NCI-H345 treated with DMSO at 0.1 percent for 48 hours (cell line): Measurements from ENCODE around the gene FTCD.
"Not testable (repeated sequence)": the region's sequence is repeated elsewhere in the genome, so short reads cannot be mapped to it uniquely, and the experiment has no call there.

ENCODE experiments used
- DNase-seq: peaks from one replicate; lab custom pipeline; 2025; ENCODE audit not compliant: unreplicated experiment; lab: John Stamatoyannopoulos, UW

The FTCD gene

DNA sequence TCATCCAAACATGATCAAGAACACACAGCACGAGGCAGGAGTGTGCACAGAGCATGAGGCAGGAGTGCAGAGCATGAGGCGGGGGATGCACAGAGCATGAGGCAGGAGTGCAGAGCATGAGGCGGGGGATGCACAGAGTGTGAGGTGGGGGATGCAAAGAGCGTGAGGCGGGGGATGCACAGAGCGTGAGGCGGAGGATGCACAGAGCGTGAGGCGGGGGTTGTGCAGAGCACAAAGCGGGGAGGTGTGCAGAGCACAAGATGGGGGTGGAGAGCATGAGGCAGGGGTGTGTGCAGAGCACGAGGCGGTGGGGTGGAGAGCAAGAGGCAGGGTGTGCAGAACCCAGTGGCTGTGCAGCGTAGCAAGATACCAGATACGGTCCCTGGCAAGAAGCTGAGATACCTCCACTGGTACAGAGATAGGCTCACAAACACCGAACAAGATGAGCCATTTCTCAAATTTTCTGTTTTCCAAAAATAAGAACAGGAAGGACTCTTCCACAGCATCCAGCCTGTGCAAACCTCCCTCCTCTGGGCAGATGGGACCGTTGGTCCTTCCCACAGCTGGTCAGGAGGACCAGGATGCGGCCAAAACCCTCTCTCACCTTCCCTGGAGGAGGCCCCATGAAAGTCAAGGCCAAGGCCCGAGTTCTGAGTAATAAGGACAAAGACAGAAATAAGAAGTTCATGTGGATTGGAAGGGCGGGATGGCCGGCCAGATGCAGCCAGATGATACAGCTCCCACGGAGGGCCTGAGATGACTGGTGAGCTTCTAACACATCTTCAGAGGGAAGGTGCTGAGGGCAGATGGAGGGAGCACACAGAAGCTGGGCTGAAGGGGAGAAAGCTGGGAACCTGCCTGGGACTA lies 16.9 kb upstream of the FTCD start:
- no peak for DNase-seq

DNA sequence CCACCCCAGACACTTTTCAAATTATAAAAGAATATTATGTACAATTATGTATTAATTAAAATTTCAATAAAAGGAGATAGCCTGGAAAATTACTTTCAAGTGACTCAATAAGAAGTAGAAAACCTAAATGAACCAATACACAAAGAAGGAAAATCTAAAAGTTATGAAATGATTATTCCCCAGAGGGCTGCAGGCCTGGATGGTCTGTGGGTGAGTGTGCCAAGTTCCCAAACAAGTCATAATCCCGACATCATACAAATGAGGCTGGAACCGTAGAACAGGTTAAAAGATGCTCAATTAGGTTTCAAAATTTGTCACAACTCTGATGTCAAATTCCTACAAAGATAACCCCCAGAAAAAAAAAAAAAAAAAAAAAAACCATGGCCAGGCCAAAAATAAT lies 16.2 kb upstream of the FTCD start:
- DNase-seq: no peak

DNA sequence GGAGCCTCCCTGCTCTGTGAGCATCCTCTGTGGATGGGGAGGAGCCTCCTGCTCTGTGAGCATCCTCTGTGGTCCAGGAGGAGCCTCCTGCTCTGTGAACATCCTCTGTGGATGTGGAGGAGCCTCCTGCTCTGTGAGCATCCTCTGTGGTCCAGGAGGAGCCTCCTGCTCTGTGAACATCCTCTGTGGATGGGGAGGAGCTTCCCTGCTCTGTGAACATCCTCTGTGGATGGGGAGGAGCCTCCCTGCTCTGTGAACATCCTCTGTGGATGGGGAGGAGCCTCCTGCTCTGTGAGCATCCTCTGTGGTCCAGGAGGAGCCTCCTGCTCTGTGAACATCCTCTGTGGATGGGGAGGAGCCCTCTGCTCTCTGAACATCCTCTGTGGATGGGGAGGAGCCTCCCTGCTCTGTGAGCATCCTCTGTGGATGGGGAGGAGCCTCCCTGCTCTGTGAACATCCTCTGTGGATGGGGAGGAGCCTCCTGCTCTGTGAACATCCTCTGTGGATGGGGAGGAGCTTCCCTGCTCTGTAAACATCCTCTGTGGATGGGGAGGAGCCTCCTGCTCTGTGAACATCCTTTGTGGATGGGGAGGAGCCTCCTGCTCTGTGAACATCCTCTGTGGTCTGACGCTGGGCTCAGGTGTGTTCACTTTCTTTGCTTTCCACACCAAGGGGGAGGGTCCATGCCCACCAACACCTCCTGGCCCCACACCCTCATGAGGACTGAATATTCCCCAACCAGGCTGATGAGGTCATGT lies 15.2 kb upstream of the FTCD start:
- not testable (repeated sequence) for DNase-seq

DNA sequence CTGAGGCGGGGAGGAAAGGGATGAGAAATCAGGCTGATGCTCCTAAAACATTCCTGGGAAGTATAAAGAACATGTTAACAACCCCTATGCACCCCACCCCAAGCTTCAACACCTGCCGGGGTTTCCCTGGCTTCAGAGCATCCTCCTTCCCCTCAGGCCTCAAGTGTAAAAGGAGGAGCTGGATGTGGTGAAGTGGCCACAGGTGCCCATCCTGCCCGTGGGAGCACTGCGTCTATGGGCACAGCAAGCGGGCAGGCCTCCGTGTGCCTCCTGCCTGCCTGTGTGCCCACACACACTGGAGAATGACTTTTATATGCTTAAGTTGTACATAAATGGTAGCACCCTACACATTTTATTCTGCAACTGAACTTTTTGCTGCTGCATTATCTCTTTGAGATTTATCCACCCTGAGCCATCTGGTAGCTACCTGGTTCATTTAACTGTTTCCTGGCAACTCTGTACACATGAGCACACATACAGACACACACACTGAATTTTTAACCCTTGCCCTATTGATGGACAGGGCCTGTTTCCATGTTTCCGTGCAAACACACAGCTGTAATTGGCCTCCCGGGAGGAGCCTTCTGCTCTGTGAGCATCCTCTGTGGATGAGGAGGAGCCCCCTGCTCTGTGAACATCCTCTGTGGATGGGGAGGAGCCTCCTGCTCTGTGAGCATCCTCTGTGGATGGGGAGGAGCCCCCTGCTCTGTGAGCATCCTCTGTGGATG lies 13.4 kb upstream of the FTCD start:
- no peak for DNase-seq

DNA sequence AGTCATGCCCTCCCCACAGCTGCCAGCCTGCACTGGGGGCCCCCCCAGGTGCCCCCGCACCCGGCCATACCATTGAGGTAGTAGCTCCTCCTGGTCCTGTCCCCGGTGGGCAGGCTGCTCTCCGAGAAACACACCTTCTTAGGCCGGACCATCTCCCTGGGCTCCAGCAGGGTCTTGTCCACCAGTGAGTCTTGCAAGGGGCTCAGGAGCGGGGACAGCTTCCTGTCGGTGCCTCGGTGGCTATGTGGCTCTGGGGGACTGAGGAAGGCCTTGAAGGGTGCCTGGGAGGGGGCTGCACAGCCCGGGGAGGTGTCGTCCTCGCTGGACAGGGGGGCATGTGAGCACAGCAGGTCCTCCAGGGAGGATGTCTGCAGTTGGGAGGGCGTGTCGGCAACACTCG lies 12.9 kb upstream of the FTCD start:
- no peak for DNase-seq

DNA sequence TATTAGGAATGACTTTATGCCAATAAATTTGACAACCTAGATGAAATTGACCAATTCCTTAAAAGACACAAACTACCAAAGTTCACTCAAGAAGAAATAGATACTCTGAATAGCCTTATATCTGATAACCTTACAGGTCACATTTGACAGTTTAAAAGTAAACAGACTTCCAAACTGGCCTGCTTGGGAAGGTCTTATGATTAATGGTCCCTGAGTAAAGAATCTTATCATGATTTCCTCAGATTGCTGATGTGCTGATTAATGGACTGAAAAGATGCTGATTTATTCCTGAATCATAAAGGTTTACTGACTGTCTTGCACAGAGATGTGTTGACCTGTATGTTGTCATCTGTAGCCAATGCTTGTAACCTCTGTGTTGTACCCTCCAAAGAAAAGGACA lies 9.7 kb upstream of the FTCD start:
- DNase-seq: no peak

DNA sequence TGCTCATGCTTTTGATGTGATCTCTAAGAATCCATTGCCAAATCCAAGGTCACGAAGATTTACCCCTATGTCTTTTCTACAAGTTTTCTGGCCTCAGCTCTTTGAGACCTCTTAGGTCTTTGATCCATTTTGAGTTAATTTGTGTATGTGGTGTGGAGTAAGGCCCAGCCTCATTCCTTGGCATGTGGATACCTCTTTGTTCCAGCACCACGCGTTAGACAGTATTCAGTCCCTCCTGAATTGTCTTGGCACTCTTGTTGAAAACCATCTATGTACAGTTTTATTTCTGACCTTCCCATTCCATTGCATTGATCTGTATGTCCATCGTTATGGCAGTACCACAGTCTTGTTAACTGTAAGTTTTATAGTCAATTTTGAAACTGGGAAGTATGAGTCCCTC lies 8.0 kb upstream of the FTCD start:
- DNase-seq: no peak

DNA sequence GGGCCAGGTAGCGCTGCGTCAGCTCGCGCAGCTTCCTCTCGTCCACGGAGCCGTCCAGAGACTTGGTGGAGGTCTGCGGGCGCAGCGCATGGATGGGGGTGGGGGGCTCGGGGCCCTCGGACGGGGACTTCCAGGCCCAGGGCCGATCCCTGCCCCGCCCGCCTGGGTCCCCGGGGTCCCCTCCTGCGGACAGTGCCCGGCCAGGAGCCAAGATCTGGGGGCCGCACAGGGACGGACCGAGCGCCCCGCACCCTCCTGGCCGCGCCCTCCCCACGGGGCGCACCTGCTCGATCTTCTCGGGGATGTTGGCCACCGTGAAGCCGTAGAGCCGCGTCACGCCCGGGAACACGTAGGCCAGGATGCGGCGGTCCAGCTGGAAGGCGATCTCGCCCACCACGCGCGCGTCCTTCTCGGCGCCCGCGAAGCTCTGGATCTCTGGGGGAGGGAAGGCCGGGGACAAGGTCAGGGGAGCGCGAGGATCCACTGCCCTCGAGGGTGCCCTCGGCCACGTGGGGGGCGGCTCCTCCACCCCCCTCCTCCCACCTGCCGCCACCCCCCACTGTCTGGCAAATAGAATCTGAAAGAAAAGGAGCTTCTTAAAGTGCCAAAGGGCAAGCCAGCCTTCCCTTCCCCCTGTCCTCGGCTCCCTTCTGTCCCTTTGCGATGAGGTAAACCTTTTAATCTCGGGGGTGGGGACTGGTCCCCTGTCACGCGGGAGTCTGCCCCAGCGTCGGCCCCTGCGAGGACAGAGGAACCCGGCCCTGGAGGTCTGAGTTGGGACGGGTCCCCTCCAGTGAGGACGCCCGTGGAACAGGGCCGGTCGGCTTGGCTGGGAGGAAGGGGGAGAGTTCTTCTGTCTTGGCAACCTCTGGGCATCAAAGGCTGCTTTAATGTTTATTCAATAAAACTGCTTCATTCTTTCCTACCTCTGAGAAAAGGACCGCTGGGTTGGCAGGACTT lies 6.5 kb upstream of the FTCD start:
- DNase-seq: no peak

DNA sequence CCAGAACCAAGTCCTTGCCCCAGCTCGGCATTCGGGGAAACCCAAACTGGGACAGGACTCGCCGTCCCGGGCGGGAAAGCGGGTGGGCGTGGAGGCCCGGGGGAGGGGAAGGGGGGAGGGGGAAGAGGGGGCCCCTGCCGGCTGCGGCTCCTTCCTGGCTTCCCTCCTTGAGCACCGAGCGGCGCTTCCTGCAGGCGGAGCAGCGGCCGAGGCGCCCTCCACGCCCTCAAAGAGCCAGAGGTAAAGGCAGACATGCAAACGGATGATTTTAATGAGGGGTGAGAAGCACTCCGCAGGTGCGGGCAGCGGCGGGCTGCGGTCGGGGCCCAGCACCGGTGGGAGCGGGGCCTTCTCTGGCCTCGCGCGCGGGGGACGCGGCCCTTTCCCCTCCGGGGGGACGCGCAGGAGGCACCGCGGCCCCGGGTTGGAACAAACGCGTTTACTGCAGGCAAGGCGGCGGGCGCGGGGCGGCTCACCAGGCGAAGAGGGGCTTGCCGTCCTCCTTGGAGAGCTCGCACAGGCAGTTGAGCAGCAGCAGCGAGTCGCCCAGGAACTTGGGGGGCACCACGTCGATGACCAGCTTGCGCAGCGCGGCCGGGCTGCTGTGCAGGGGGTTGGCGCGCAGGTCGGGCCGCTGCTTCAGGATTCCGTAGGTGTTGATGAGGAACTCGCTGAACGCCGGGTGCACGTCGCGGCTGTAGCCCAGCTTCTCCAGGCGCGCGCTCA lies 5.7 kb upstream of the FTCD start:
- no peak for DNase-seq

DNA sequence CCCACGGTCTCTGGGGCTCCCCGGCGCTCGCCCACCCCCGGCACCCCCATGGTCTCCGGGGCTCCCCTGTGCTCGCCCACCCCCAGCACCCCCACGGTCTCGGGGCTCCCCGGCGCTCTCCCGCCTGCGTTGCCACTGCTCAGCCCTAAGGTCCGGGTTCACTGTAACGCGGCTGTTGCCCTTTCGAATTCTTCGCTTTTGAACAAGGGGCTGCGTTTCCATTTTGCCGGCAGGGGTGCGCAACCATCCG lies 5.2 kb upstream of the FTCD start:
- DNase-seq: no peak

DNA sequence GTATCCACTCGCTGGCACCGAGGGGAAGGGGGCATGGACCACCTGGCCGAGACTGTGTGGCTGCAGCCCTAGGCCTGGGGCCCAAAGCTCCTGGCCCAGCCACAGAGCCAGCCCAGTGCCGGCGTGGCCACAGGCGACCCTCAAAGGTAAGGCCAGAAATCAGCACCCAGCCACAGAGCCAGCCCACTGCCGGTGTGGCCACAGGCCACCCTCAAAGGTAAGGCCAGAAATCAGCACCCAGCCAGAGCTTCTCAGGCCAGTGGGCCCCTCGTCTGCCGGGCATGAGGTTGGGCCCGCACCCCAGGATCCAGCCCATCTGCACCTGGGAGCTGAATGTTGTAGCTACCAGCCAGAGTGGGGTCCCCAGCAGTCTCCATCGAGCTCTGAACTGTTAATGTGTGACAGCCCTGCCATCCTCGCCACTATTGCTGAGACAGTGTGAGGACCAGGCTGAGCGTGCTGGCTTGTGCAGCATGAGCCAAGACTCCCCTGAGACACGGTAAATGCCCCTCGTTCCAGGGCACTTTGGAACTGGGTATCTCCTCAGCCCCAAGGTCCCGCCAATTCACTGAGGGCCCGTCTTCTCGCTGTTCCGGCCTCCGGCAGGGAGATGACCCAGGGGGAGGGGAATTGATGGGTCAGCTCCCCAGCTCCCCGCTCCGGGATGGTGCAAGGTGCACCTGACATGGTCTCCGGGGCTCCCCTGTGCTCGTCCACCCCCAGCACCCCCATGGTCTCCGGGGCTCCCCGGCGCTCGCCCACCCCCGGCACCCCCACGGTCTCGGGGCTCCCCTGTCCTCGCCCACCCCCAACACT lies 4.7 kb upstream of the FTCD start:
- no peak for DNase-seq

DNA sequence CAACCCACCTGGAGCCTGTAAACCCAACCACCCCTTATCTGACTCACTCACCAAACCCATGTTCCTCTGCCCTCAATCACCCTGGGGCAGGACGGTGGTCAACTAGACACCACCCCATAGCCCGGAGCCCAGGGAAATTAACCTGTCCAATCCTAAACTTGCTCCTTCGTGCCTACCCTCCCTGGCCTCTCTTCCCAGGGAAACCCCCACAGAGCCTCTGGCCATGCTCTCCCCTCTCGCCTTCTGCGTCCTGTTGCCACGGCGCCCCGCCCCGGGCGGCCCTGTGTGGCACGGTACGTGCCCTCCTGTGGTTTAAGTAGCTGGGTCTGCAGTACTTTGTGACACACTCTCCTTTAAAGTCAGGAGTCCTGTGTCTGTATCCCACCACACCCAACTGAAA lies 4.0 kb upstream of the FTCD start:
- DNase-seq: no peak

DNA sequence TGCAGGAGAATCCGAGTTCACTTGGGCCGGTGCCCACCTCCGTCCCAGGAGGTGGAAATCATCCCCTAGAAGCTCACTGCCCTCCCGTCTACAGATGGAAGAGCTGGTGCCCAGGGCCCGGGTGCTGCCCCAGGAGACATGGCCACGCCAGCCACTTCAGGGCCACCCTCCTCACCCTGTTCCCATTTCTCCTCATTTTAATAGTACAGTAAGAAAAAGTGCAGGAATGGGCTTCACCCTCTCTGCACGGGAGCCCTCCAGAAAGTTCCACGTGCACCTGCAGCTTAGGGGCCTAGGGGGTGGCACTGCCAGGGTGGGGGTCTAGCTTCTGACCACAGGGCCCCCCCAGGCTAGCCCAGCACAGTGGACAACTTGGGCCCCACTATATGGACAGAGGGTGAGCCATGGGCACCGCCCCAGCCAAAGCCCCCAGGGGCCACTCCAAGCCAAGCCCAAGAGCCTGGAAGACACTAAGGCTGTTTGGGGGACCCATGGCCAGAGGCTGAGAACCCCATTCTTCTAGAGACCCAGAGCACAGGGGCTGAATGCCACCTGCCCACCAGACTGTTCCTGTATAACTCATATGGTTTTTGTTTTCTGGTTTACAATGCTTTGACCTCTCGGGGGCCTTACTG lies 3.4 kb upstream of the FTCD start:
- DNase-seq: no peak

DNA sequence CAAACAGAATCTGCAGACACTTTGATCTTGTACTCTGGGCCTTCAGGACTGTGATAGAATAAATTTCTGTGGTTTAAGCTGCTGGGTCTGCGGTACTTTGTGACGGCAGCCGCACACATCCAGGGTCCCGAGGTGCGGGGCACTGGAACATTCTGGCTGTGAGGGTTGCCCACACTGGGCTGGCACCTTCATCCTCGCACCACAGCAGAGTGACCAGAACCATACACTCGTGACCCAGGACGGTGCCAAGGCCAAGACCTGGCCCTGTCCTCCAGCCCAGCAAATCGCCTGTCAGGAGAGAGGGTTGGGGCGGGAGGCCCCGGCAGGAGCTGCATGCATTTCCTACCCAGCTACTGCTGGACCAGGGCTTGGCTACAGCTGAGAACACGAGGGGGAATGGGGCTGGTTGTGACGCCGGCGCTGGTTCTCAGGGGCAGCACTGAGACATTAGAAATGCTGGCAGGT lies 2.6 kb upstream of the FTCD start:
- no peak for DNase-seq

DNA sequence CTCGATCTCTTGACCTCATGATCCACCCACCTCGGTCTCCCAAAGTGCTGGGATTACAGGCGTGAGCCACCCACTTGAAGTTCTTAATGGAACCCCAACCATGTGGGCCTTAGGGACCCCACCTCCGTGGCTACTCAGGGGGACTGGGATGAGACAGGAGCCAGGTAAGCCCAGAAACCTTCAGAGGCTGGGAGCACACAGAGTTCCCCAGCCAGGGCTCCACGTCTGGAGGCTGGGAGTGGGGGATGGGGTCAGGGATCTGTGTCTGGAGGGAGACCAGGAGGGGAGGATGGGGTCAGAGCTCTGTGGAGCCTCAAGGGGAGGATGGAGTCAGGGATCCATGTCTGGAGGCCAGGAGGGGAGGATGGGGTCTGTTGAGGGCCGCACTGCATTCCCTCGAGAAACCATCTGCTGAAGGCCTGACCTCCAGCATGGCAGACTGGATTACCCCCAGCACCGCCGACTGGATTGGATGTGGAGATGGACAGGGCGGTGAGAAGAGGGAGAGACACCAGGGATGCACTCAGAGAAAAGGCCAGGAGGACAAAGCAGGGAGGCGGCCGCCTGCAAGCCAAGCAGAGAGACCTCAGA lies 2.1 kb upstream of the FTCD start:
- DNase-seq: no peak

DNA sequence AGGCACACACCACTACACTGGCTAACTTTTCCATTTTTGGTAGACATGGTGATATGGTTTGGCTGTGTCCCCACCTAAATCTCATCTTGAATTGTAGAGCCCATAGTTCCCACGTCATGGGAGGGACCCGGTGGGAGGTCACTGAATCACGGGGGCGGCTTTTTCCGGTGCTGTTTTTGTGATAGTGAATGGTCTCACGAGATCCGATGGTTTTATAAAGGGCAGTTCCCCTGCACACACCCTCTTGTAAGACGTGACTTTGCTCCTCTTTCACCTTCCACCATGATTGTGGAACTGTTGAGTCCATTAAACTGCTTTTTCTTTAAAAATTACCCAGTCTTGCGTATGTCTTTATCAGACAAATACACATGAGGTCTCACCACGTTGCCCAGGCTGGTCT lies 1.3 kb upstream of the FTCD start:
- no peak for DNase-seq

DNA sequence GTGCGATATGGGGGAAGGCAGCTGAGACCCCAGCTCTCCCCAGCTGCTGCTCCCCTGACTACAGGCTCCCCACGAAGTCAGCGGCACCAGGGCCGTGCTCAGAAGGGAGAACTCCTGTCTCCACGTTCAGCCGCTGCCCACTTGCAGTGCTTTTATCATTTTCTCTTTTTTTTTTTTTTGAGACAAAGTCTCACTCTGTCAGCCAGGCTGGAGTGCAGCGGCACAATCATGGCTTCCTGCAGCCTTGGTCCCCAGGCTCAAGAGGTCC lies 933 bp upstream of the FTCD start:
- no peak for DNase-seq

DNA sequence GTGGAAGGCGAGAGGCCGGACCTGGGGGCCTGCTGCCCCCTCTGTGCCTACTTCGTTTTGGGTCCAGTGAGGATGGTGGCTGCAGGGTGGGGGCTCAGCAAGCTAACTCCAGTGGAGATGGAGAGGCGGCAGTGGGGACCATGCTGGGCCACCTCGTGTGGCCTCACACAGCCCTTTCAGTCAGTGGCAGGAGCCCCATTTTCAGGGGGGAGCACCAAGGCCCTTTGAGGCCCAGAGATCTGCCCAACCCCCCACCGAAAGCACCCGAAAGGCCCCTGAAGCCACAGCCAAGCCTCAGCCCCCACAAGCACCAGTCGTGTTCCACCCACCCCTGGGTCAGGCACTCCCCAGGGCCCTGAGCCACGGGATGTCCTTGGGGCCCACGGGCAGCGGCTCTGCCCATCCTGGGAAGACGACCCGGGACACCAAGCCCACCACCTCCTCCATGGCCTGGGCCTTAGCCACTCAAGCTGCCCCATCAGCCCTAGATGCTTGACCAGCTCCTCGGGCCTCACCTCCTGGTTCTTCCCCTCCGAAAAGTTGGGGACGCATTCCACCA lies 345 bp downstream of the FTCD start:
- DNase-seq: no peak
